Measurements from ENCODE around the gene TIMM23B.
"Not testable (repeated sequence)": the region's sequence is repeated elsewhere in the genome, so short reads cannot be mapped to it uniquely, and the experiment has no call there.

Gene TIMM23B

DNA sequence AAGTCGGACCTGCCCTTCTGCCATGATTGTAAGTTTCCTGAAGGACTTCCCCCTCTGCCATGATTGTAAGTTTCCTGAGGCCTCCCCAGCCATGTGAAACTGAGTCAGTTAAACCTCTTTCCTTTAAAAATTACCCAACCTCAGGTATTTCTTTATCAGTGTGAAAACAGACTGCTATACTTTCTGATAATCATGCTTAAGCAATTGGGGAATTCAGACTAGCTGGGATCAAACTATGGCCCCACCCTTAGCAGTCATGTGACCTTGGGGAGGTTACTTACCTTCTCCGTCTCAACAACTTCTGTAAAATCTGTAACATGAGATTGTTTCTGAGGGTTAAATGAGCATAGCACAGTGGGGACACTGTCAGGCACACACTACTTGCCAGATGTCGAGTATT is 45.4 kb downstream of the TIMM23B start:
- DNase-seq = not testable (repeated sequence)

DNA sequence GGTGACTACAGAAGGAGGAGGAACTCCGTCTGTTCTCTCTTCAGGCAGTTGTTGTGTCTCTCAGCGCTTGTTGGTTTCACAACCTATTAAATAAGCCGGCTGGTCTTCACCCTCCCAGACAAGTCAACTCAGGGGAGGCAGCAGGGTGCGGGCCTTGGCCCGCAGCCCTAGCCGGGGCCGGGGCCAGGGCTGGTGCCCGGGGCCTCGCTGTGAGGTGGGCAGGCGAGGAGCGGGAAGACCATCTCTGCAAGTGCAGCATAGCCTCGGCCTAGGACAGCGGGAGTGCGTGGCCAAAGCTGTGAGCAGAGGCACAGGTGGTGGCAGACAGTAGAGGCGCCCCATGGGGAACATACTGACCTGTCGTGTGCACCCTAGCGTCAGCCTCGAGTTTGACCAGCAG is 46.5 kb downstream of the TIMM23B start, which contains the start of gene AGAP6:
Gene AGAP6 (plus strand): TSS at position 31 of the 400 bp plus-strand sequence. CDS start 310 bp downstream, at position 341.
- not testable (repeated sequence) for DNase-seq

DNA sequence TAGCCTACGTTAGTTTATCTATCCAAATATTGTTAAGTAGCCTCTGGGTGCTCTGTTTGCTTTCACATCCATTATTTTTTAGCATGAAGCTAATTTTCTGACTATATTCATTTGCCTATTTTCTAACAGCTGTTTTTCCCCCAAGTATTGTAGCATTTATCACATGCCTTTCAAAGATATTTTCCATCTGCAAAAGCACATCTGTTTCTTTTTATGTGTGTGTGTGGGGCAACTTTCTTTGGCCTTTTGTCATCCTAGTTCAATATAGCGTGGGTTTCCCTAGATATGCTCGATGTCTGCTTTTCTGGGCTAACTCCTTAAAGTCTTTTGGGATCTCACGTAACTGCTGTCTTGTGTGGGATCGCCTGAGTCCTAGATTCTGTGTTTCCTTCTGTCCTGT is 53.5 kb downstream of the TIMM23B start:
- not testable (repeated sequence) for DNase-seq

DNA sequence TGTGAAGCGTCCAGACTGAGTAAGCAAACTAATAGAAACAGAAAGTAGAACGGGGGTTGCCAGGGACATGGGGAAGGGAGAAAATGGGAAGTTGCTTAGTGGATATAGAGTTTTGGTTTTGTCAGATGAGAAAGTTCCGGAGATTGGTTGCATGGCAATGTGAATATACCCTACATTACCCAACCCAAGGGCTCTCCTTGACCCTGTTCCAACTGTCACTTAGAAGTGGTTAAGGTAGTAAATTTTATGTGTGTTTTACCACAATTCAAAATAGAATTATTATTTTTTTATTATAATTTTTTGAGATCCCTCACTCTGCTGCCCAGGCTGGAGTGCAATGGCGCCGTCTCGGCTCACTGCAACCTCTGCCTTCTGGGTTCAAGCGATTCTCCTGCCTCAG is 72.2 kb downstream of the TIMM23B start:
- DNase-seq = not testable (repeated sequence)

DNA sequence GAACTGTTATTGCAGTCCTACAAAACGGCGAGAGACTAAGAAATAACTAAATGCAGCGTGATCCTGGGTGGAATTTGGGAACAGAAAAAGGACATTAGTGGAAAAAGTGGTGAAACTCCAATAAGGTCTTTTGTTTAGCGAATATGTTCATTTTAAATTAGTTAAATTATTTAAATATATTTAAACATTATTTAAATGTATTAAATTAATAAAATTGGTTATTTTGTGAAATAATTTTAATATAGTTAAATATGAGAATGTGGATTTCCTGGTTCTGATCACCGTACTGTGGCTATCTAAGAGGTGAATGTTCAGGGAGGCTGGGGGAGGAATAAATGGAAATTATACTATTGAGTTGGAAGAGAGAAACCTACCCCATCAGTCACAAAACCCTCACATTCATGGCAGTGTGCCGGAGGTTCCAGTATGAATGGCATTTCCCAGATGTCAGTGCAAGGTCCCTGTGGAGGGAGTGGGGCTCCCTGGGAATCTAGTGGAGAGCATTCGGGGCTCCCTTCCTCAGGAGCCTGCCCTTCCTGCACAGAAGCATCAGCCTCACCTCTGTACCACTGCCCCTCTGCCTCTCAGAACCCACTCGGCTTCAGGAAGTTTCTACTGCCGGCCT is 73.9 kb downstream of the TIMM23B start:
- not testable (repeated sequence) for DNase-seq

DNA sequence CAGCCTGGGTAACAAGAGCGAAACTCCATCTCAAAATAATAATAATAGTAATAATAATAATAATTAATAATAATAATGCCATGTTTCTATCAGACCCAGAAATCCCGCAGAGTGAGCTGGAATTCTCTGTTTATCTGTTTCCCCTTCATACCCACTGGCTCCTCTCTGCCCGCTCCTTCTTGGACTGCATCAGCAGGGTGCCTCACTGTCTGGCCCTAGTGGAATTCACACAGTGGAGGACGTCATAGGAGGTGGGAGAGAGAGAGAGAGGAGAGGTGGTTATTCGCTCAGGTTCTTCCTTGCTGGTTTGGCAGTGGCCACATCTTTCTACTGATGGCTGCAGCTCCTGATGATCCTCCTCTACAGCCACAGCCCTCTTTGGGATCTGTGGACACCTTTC is 75.1 kb downstream of the TIMM23B start:
- not testable (repeated sequence) for DNase-seq

DNA sequence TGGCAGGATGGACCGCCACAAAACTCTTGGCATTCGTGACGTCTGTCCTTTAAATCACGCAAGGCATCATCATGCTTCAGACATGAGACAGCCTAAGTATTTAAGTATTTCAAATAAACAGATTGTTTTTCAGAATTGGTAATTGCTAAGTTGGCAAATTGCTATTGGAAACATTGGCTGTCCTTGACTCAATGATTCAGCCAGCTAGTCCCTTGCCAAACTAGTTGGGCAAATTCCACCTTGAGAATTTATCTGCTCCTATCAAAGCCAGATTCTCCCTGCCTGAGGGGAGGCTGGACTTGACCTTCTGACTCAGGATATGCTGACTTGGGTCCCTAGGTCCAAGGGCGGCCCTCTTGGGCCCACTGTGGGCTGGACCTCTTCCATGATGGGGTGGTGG is 75.8 kb downstream of the TIMM23B start:
- not testable (repeated sequence) for DNase-seq

DNA sequence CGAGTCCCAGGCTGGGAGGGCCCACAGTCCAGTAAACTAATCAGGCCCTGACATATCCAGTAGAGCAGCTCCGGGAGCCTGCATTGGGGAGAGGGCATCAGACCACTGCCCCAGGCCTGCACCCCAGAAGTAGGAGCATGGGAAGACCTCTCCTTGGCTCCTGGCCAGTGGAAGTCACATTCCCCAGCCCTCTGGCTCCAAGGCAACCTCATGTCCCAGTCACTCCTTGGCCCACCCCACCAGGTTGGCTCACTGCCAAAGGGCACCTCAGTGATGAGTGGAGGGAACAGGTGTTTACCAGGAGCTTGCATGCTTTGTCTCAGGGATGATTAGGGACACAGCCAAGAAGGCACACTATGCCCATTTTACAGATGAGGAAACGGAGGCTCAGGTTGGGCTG is 77.4 kb downstream of the TIMM23B start:
- not testable (repeated sequence) for DNase-seq

DNA sequence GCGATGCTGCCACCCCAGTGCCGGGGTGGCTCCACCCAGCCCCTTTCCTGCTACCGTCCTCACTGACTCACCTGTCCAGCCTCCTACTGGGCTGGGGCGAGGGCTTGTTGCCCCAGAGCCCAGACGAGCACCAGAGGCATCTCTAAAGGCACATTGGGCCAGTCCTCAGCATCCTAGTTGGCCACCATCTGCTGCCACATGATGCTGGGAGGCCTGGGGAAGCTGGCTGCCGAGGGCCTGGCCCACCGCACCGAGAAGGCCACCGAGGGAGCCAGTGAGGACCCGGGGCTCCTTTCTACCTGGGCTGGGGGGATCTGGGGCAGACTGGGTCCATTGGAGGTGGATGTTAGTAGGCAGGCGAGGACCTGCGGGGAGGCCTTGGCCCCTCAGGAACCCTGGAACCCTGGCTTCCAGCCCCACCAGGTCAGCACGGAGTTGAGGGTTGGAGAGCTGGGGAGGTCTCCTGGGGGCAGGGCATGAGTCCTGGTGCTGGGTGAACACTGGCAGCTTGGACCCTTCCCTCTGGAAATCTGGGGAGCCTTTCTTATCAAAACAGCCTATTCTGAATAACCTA is 78.7 kb downstream of the TIMM23B start:
- DNase-seq = not testable (repeated sequence)

DNA sequence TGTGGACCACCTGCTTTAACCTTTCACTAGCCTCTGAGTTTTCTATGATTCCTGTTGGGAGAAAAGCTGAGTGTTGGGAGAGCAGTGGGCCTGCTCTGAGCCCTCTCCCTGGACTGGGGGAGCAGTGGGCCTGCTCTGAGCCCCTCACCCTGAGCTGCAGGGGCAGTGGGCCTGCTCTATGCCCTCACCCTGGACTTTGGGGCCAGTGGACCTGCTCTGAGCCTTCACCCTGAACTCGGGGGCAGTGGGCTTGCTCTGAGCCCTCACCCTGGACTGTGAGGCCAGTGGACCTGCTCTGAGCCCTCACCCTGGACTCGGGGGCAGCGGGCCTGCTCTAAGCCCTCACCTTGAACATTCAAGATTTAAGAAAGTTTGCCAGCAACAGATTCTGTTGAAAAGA is 79.8 kb downstream of the TIMM23B start:
- no peak for DNase-seq

Data from NCI-H1417 treated with DMSO at 0.1 percent for 48 hours (cell line).